Colonic mucosa (tissue), 4 donors: ENCODE data around the gene BZW2. TPM values are rescaled to one million over a fixed set of nuclear protein-coding genes. Genes with fewer than 3 reads are reported as not detected.

Experiments
- DNase-seq: peaks from one replicate; pipeline ENCODE4 v3.0.0-alpha.2; 2020
- H3K27ac ChIP-seq: fragments of 200-600 bp; one replicate; pipeline ENCODE4 v1.8.0; 2021
- H3K27me3 ChIP-seq: fragments of 200-600 bp; one replicate; pipeline ENCODE4 v1.8.0; 2021
- H3K36me3 ChIP-seq: fragments of 200-600 bp; one replicate; pipeline ENCODE4 v1.8.0; 2021
- H3K4me1 ChIP-seq: fragments of 200-600 bp; one replicate; pipeline ENCODE4 v1.8.0; 2021; ENCODE audit warnings: mild to moderate bottlenecking
- H3K4me3 ChIP-seq: fragments of 200-600 bp; one replicate; pipeline ENCODE4 v1.8.0; 2021
- H3K9ac ChIP-seq, 2 donors: one replicate each; pipeline ENCODE4 v1.7.0; 2013; ENCODE audit warnings: control low read depth in 2 of 2, low read depth in 2 of 2, low read length in 2 of 2
- H3K9me3 ChIP-seq: fragments of 200-600 bp; one replicate; pipeline ENCODE4 v1.8.0; 2021
- CTCF ChIP-seq: fragments of 200-600 bp; IDR thresholded peaks from one replicate; pipeline ENCODE4 v1.8.0; 2022; ENCODE audit warnings: antibody characterized with exemption, mild to moderate bottlenecking
- intact Hi-C: fragments of 100-400 bp; cut with DNase I; formaldehyde crosslinking; loops from one replicate; pipeline ENCODE4 v1.14.1; 2022
- total RNA-seq, 2 donors: library from RNA; stranded (reverse); fragmentation: NEBNext Ultra II Directional in 1 of 2; extraction: Animal tissue kit (Norgen Biotek cat#: 25700) in 1 of 2; gene quantifications; one replicate each; pipeline ENCODE4 v1.2.1, GENCODE V29; 2021
- donor health status: healthy.
- donor health status: DM: no; HTN: no; CAD: no.
- donor health status: DM: no; HTN: no; CAD: no.

The BZW2 gene
- total RNA-seq, 2 donors from 2014 or later: 56.1 to 73.8 TPM

- peaks cover 2% of the 10 kb centered on the region for H3K36me3 ChIP-seq
- H3K27me3 ChIP-seq: no peaks in the 10 kb centered on the region
- intact Hi-C loops: loop anchor here (5.0 to 10.0 kb wide), 3 partner anchors 93 to 220 kb away; no protein-coding TSS in a partner anchor
- DNase-seq: no peak
- H3K9ac ChIP-seq: no peak overlapping the region
- no peak overlapping the region for H3K4me3 ChIP-seq
- H3K9me3 ChIP-seq: no peaks in the 10 kb centered on the region
- no peak for TF ChIP-seq CTCF
- H3K4me1 ChIP-seq: no peaks in the 10 kb centered on the region
- H3K27ac ChIP-seq: no peak overlapping the region
These were observed 51.7 kb downstream of the BZW2 start for GRCh38 chr7:16697507-16698199.

- no peak overlapping the region for H3K9ac ChIP-seq
- no peaks in the 10 kb centered on the region for H3K4me1 ChIP-seq
- no peaks in the 10 kb centered on the region for H3K27me3 ChIP-seq
- no peak for DNase-seq
- peaks cover 2% of the 10 kb centered on the region for H3K36me3 ChIP-seq
- H3K9me3 ChIP-seq: no peaks in the 10 kb centered on the region
- H3K4me3 ChIP-seq: no peak overlapping the region
- no peak for TF ChIP-seq CTCF
- no peak overlapping the region for H3K27ac ChIP-seq
- intact Hi-C loops: loop anchor here (5.0 to 10.0 kb wide), 3 partner anchors 94 to 219 kb away; no protein-coding TSS in a partner anchor
These were observed 52.4 kb downstream of the BZW2 start for GRCh38 chr7:16698200-16698905.

- no peak for DNase-seq
- H3K27ac ChIP-seq: no peak overlapping the region
- H3K9me3 ChIP-seq: no peaks in the 10 kb centered on the region
- H3K36me3 ChIP-seq: peaks cover 2% of the 10 kb centered on the region
- H3K4me3 ChIP-seq: no peak overlapping the region
- H3K27me3 ChIP-seq: no peaks in the 10 kb centered on the region
- no peak overlapping the region for H3K9ac ChIP-seq
- no peaks in the 10 kb centered on the region for H3K4me1 ChIP-seq
- no peak for TF ChIP-seq CTCF
- intact Hi-C loops: no loop called here
These were observed 56.5 kb downstream of the BZW2 start for GRCh38 chr7:16702441-16702840.

- Histone ChIP-seq H3K27me3 (no peaks in the 10 kb centered on the region), H3K9me3 (no peaks in the 10 kb centered on the region), H3K36me3 (no peaks in the 10 kb centered on the region), H3K4me1 (no peaks in the 10 kb centered on the region), H3K4me3 (no peak overlapping the region), H3K9ac (no peak overlapping the region), H3K27ac (no peak overlapping the region)
- DNase-seq: no peak
- no peak for TF ChIP-seq CTCF
- intact Hi-C loops: no loop called here
These were observed 62.5 kb downstream of the BZW2 start for GRCh38 chr7:16708511-16708910.

- DNase-seq: no peak
- no peaks in the 10 kb centered on the region for H3K36me3 ChIP-seq
- no peak for TF ChIP-seq CTCF
- no peak overlapping the region for H3K9ac ChIP-seq
- H3K4me1 ChIP-seq: no peaks in the 10 kb centered on the region
- H3K9me3 ChIP-seq: no peaks in the 10 kb centered on the region
- intact Hi-C loops: no loop called here
- no peak overlapping the region for H3K27ac ChIP-seq
- no peak overlapping the region for H3K4me3 ChIP-seq
- H3K27me3 ChIP-seq: no peaks in the 10 kb centered on the region
These were observed 63.0 kb downstream of the BZW2 start for GRCh38 chr7:16708980-16709379.
